ENCODE measurements around the gene UBE2U.
"Not testable (repeated sequence)": the region's sequence is repeated elsewhere in the genome, so short reads cannot be mapped to it uniquely, and the experiment has no call there.

Gene UBE2U

DNA sequence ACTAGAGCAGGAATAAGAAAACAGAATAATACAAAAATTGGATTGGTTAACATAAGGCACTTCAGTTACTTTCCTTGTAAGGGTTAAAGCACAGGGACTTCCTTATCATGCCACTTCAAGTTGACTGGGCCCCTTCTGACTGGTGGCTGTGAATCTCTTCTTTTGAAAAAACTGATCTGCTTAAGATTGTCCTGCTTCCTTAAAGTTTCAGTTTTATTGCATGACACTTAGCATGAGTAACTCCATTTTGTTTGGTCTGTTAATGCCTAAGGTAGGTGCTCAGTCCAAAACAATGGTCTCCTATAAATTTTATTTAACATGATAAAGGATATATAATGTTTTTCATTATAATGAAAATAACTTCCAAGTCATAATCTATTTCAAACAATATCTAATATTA lies 37.6 kb downstream of the UBE2U start:
- peak; percentile 2 for DNase-seq

DNA sequence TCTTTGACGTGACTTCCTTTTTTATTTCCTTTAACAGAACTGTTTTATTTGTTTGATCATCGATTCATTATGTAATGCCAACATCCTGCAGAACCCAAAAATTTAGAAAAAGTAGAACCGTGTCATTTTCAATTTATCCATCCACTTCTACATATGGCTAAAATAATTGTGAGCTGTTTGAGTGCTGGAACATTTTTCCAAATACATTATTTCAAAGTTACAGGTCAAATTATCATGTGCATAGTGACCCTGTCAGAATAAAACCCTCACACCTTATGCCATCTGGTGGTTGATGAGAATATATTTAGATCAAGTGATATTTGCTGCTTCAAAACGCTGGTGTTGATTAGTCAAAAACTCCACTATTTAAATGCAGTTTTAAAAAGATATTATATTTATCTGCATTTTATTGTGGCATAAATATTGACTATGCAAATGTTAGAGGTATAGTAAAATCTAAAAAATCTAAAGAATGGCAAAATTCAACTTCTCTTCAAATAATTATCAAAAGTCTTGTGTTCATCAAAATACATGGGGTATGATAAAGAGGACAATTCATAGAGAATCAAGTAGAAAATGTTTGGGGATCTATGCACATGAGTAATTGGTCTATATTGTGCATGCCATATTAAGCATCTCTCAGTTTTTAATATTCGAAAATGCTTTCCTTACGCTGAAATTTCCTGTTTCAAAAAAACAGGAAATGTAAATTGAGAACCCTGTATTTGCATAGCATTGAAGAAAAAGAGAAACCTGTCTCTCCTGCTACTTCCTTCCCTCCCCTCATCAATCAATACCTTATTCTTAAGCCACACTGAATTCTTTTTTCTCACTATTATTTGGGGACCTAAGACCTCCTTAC lies 39.7 kb downstream of the UBE2U start:
- peak; percentile 58 for DNase-seq

DNA sequence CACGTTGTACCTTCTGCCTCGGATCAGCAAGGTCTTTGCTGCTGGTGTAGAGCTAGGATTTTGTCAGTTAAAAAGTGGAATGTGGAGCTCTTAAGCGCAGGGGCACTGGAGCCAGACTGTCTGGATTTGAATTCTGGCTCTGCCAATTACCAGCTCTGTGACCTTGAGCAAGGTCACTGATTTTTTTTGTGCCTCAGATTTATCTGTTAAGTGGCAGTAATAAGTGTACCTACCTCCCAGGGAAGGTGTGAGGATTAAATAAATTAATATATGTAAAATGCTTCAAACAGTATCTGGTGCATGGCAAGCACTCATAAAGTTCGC lies 40.3 kb downstream of the UBE2U start:
- DNase-seq: no peak

DNA sequence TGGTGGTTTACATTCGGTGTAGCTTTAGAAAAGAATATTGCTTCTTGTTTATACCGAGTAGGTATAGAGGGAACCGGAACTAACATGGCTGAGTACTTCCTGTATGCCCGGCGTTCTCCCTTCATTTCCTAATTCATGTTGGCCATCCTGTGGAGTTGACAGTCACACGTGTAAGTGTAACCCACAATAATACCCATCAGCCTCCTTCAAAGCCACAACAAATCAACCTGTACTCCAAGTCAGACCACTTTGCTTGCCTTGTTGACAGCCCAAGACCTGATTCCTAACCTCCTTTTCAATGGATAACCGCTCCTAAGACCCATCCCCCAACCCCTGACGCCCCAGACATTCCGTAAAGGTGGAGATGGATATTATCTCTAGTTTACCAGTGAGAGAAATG lies 42.1 kb downstream of the UBE2U start:
- peak; percentile 16 for DNase-seq

DNA sequence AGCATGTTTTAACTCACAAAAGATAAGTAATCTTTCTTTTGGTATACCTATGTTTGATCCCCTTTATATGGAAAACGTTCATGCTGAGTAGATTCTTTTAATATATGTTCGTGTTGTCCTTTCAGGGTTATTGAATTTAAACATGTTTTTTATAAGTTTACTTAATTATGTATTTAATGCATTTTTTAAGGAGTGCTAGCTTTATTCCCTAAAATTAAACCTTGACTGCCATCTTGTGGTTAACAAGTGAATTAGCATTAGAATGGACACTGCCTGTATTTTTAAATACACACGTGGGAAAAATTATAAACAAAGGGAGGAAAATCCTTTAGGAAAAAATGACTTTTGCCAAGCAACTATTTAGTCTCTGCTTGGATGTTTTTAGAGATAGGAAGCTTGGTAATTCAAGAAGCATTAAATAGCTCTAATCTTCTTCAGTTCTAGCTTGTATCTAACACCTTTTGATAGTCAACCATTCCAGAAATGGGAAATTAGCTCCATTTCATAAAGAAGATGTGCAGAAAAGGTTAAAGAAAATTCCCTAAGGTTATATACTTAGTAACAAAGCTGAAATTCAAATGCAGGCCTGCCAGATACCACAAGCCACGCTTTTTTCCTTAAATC lies 43.0 kb downstream of the UBE2U start:
- peak; percentile 63 for DNase-seq

DNA sequence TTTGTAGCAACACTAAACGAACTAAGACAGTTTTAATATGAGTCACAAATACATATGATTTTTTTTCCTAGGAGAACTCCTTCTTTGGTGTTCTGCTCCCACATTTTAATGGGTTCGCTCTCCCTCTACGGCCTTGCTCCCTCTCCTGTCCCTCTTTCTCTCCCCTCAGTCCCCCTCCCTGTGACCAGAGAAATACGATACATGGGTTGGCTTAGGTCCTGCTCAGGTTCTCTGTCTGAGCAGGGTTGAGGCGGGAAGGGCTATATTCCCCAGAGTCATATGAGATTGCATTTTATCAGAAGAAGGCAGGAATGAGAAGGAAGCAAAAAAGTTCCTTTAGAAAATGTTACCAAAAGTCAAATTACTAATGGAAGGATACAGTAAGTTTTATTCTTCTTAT lies 44.6 kb downstream of the UBE2U start:
- no peak for DNase-seq

DNA sequence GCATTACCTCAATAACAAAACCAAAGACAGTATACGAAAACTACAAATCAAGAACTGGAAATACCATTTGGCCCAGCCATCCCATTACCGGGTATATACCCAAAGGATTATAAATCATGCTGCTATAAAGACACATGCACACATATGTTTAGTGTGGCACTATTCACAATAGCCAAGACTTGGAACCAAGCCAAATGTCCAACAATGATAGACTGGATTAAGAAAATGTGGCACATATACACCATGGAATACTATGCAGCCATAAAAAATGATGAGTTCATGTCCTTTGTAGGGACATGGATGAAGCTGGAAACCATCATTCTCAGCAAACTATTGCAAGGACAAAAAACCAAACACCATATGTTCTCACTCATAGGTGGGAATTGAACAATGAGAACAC lies 47.0 kb downstream of the UBE2U start:
- not testable (repeated sequence) for DNase-seq

DNA sequence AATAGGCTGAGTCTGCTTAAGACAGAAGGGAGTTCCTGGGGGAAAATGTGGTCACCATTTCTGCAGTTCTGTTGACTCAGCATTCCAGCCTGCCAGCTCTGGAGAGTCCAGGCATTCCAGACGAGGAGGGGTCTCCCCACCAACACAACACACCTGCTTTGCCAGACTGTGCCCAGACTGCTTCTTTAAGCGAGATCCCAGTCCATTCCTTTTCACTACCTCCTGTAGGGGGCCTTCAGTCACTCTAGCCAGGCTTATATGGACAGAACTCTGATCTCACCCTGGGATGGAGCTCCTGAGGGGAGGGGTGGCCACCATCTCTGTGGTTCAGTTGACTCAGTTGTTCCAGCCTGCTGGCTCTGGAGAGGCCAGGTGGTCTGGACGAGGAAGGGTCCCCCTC lies 48.5 kb downstream of the UBE2U start:
- no peak for DNase-seq

DNA sequence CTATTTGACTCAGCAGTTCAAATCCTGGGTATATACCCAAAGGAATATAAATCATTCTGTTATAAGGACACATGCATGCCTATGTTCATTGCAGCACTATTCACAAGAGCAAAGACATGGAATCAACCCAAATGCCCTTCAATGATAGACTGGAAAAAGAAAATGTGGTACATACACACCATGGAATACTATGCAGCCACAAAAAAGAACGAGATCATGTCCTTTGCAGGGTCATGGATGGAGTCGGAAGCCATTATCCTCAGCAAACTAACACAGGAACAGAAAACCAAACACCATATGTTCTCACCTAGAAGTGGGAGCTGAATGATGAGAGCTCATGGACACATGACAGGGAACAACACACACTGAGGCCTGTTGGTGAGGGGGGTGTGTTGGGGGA lies 53.8 kb downstream of the UBE2U start:
- not testable (repeated sequence) for DNase-seq

DNA sequence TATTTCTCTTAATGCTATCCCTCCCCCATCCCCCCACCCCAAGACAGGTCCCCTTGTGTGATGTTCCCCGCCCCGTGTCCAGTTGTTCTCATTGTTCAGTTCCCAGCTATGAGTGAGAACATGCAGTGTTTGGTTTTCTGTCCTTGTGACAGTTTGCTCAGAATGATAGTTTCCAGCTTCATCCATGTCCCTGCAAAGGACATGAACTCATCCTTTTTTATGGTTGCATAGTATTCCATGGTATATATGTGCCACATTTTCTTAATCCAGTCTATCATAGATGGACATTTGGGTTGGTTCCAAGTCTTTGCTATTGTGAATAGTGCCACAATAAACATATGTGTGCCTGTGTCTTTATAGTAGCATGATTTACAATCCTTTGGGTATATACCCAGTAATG lies 55.0 kb downstream of the UBE2U start:
- not testable (repeated sequence) for DNase-seq

DNA sequence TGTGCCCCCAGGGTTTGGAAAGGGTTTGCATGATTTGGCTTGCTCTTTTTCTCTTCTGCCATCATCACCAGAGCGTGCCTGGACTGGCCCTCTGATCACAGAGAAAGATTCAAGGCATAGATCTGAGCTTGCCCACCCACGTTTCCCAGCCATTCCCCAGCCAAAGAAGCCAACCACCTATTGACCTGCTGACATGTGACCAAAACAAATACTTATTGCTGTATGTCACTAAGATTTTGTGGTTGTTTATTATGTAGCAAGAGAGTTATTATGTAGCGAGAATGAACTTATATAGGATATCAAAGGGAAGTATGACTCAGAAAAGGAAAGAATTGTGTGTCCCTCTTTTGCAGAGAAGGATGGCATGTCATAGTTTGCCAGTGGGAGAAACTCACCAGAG lies 59.9 kb downstream of the UBE2U start:
- DNase-seq: no peak

DNA sequence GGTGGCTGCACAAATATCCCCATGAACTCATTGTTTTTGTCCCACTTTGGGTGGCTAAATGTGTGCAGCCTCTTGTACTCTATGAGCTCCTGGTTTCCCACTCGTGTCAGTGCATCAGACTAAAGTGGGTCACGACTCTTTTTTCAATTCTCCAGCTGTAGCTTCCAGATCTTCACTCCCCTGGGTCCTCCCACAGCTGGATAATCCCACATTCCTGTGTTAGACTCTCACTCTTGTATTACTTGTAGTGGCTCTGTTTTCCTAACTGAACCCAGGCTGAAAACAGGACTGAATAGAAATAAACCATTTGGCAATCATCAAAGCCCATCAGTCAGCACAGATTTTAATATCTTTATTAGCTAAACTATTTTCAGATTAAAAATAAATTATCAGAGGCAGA lies 60.4 kb downstream of the UBE2U start:
- no peak for DNase-seq

DNA sequence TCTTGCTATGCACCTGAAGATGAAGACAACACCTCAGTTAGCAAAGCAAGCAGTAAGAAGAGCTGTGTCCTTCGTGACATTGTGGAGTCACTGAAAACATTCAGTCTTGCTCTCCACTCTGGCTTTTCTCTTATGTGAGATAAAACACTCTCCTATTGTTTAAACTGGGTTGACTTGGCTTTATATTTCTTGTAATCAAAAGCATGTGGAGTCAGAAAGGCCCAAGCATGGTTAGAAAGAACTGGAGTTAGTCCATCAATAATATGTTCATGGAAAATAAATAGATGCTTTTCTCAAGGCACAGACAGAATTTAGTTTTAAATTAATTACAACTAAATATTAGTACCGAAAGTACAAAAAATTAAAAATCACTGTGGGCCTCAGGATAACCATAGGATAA lies 61.7 kb downstream of the UBE2U start:
- DNase-seq: no peak

DNA sequence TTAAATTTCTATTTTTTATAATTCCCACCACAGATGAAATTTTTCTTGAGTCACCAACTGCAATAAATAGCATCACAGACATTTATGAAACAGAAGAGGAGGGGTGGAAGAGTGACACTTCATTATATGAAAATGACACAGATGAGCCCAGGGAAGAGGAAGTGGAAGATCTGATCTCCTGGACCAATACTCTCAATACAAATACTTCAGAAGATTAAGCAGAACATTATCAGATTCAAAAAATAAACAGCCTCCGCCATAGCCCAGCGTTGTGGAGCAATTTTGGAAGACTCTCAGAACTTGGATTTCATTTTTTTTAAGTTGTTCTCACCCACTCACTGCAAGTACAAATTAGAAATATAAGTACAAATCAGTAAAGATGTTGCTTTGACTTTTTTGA lies 63.6 kb downstream of the UBE2U start:
- DNase-seq: no peak

DNA sequence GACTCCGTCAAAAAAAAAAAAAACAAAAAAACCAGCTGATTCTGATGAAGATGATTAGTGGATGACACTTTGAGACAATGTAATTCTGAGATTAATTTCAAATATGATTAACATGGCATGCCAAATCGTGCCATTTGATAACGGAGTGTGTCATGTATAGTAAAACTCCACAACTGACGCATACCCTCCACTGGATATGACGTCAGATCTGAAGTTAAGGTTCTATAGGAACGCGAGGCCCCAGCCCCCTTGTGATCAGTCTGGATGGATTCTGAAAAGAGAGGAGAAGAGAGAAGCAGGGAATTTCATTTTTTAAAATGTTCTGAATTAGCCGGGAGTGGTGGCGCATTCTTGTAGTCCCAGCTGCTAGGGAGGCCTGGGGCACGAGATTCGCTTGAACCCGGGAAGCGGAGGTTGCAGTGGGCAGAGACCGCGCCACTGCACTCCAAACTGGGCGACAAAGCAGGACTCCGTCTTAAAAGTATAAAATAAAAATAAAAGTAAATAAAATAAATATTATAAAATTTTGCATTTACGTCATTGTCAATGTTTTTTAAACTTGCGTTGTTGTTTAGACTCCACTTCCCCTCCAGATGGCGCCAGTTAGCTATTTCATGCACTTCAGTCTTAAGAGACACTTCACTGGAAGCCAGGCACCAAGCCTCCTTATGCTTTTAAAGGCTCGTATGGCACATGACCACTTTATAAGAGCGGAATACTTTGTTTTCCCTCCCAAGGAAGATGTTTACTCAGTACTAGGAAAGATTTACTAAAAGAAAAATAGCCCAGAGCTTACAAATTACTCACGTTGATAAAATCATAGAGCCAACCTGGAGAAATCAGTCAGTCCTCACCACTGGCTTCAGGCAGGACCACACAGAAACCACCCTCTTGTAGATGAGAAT lies 65.5 kb downstream of the UBE2U start:
- peak; percentile 76 for DNase-seq

DNA sequence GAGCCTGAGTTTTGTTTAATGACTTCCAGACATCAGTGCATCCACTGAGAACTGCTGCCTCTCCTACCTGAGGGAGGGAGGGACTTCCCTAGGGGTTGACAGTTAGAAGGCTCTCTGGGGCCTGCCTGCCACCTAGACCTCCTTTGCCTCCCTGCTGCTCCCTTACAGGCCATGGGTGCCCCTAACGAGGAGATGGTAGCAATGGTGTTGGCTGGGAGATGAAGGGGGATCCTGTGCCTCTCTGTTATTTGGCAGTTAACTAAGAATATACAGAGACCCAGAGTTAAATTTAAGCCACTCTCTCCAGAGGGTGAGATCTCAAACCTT lies 66.1 kb downstream of the UBE2U start:
- no peak for DNase-seq

DNA sequence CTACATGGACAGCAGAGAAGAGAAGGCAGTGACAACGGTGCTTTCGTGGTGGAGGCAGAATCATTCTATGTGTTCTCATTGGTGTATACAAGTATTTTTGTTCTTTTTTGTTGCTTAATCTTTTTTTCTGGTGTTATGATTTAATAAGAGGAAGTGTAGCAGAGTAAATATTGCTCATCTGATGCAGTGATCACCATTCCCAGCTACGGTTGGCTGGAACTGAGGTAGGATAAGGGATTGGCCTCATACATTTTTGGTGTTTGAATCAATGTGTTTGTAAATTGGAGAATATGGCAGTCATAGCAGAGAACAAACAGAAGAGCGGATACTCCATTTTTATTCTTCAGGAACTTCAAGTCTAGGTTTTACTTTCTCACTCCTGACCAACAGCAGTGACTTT lies 76.6 kb downstream of the UBE2U start:
- DNase-seq: no peak

DNA sequence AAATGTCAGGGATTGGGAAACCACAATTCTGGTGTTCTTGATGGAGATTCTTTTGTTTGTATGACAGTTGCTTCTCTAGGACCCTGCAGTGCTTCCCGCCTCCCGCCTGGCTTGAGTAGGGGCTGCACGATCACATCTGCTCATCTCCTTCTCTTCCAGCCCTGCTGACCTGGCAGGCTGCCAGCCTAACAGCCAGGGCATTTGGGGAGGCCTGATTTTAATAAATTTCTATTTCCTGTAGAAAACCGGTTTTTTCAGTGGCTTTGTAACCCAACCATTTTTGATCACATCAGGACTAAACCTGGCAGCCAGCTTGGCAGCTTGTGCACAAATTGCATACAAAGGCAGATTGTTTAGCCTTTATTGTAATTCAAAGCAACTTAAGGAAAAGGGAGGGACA lies 78.9 kb downstream of the UBE2U start:
- DNase-seq: no peak

DNA sequence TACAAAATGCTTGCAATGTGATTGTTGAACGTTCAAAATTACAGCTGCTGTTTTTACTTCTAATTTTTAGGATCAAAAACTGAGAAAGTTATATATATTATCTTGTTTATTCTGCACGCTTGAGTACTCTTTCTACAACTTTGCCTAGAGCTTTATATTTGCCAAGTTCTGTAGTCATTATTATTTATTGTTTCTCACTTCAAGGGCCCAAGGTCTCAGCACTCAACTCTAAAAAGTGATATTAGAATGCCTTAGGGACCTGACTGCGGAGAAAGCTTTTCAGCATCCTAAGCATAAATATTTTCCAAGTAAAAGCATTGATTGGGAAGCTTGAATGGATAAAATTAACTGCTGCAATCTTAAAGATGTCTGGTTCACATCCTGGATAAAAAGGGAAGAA lies 83.6 kb downstream of the UBE2U start:
- no peak for DNase-seq

DNA sequence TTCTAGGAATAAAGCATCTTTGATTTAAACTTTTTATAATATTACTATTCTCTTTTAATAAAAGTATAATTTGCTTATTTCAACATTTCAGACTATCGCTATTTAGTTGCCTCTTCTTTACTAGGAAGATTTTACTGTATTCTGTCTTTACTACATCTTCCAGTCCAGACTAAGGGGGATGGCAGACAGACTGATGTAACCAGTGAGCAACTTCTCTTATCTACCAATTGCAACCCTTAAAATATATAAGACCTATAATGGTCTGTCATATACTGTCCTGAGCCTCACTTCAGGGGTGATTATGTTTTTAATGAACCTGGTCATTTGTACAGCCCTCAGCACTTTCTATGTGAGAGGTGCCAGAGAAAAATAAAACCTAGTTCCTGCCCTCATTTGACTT lies 87.0 kb downstream of the UBE2U start:
- peak; percentile 58 for DNase-seq

DNA sequence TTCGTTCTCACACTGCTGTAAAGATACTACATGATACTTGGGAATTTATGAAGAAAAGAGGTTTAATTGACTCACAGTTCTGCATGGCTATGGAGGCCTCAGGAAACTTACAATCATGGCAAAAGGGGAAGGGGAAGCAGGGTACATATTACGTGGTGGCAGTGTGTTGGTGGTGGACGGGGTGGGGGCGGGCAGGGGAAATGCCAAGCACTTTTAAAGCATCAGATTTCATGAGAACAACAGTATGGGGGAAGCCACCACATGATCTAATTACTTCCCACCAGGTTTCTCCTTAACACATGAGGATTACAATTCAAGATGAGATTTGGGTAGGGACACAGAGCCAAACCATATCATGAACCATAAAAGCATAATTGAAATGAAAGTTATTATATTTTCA lies 88.5 kb downstream of the UBE2U start:
- DNase-seq: no peak

DNA sequence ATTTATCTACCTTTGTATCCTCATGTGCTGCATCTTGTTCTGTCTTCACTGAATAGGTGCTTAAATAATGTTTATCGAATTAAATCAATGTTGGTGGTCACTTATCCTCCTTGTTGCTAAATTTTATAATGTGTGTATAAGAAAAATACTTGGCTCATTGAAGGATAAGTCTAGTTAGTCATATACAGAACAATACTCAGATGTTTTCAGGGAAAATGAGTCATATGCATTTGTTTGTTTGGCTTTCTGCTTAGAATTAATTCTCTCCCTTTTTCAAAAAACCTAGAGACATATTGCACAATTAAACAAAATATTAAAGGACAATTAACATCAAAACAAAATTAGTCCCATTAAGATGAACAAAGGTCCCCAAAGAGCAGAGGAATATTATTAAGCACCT lies 89.0 kb downstream of the UBE2U start:
- no peak for DNase-seq

DNA sequence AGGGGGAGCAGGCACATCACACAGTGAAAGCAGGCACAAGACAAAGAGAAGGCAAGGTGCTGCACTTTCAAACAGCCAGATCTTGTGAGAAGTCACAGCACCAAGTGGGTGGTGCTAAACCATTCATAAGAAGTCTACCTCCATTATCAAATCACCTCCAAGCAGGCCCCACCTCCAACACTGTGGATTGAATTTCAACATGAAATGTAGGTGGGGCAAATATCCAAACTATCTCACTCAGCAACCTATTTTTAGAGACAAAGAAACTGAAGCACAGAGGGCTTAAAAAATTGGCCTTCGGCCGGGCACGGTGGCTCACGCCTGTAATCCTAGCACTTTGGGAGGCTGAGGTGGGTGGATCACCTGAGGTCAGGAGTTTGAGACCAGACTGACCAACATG lies 90.4 kb downstream of the UBE2U start:
- no peak for DNase-seq

DNA sequence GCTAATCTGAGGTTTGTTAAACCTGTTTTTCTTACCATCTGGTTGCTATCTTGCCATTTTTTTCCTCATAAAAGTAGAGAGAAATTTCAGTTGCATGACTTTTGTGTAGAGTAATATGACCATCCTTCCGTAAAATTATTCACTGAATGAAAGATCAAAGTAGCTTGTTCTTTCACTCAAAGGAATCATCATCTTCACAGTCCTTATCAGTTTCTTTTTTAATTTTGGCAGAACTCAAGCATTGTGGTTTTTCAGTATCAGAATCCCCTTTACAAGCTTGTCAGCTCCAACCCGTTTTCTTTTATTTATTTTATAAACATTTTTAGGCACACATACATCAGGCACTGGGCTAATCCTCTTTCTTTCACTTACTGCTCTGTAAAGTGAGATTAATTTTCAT lies 91.7 kb downstream of the UBE2U start:
- DNase-seq: no peak
